Trophoblast cell (in vitro differentiated cells and primary cell): ENCODE data around the gene NFATC2.

Experiments
- DNase-seq, 2 donors: peaks; one replicate each; pipeline ENCODE4 v3.0.0-alpha.2; 2016
- H2AFZ ChIP-seq: 2 replicates; pipeline ENCODE4 v1.6.1; 2013; ENCODE audit warnings: low read length, moderate library complexity, mild to moderate bottlenecking; ENCODE audit not compliant: insufficient read depth, poor library complexity
- H2AK5ac ChIP-seq: 2 replicates; pipeline ENCODE4 v1.6.1; 2013; ENCODE audit warnings: mild to moderate bottlenecking, low read length
- H2BK120ac ChIP-seq: 2 replicates; pipeline ENCODE4 v1.6.1; 2013; ENCODE audit warnings: low read length, mild to moderate bottlenecking, moderate library complexity; ENCODE audit not compliant: insufficient read depth, poor library complexity
- H2BK12ac ChIP-seq: 2 replicates; pipeline ENCODE4 v1.6.1; 2013; ENCODE audit warnings: mild to moderate bottlenecking, low read length, moderate library complexity
- H2BK5ac ChIP-seq: 2 replicates; pipeline ENCODE4 v1.6.1; 2013; ENCODE audit warnings: low read length, low read depth, moderate library complexity, mild to moderate bottlenecking; ENCODE audit not compliant: poor library complexity
- H3K14ac ChIP-seq: 2 replicates; pipeline ENCODE4 v1.6.1; 2013; ENCODE audit warnings: mild to moderate bottlenecking, low read length
- H3K18ac ChIP-seq: 2 replicates; pipeline ENCODE4 v1.6.1; 2013; ENCODE audit warnings: mild to moderate bottlenecking, low read length
- H3K23ac ChIP-seq: 2 replicates; pipeline ENCODE4 v1.6.1; 2013; ENCODE audit warnings: low read length
- H3K27ac ChIP-seq: 2 replicates; pipeline ENCODE4 v1.5.1; 2013; ENCODE audit warnings: low read depth, mild to moderate bottlenecking, inconsistent platforms, low read length, moderate library complexity
- H3K27me3 ChIP-seq: 2 replicates; pipeline ENCODE4 v1.6.1; 2013; ENCODE audit warnings: inconsistent platforms, mild to moderate bottlenecking, low read length, moderate library complexity; ENCODE audit not compliant: insufficient read depth
- H3K36me3 ChIP-seq, 2 experiments: 1 replicate in 1 of 2; 2 replicates in 1 of 2; pipeline ENCODE4 v1.6.1; 2013; ENCODE audit warnings: low read length in 2 of 2, mild to moderate bottlenecking in 2 of 2, moderate library complexity in 1 of 2; ENCODE audit not compliant: insufficient read depth in 2 of 2, control insufficient read depth in 1 of 2
- H3K4ac ChIP-seq: 2 replicates; pipeline ENCODE4 v1.6.1; 2013; ENCODE audit warnings: low read depth, mild to moderate bottlenecking, low read length, moderate library complexity
- H3K4me1 ChIP-seq, 2 experiments: 1 replicate in 1 of 2; 2 replicates in 1 of 2; pipeline ENCODE4 v1.6.1; 2013; ENCODE audit warnings: low read length in 2 of 2, mild to moderate bottlenecking in 2 of 2, moderate library complexity in 1 of 2; ENCODE audit not compliant: insufficient read depth in 2 of 2, control insufficient read depth in 1 of 2
- H3K4me2 ChIP-seq: 2 replicates; pipeline ENCODE4 v1.6.1; 2013; ENCODE audit warnings: inconsistent platforms, mild to moderate bottlenecking, low read length, moderate library complexity
- H3K4me3 ChIP-seq: 2 replicates; pipeline ENCODE4 v1.5.1; 2013; ENCODE audit warnings: mild to moderate bottlenecking, low read depth, low read length, inconsistent platforms
- H3K79me1 ChIP-seq: one replicate; pipeline ENCODE4 v1.6.1; 2013; ENCODE audit warnings: low read length
- H3K79me2 ChIP-seq: 2 replicates; pipeline ENCODE4 v1.6.1; 2013; ENCODE audit warnings: low read length, mild to moderate bottlenecking; ENCODE audit not compliant: control insufficient read depth, insufficient read depth, poor library complexity
- H3K9ac ChIP-seq: 2 replicates; pipeline ENCODE4 v1.6.1; 2013; ENCODE audit warnings: mild to moderate bottlenecking, low read length
- H3K9me3 ChIP-seq: 2 replicates; pipeline ENCODE4 v1.6.1; 2013; ENCODE audit warnings: low read depth, mild to moderate bottlenecking, control low read depth, inconsistent platforms, low read length; ENCODE audit not compliant: insufficient read depth
- H4K12ac ChIP-seq: 2 replicates; pipeline ENCODE4 v1.6.1; 2013; ENCODE audit warnings: low read depth, mild to moderate bottlenecking, low read length, moderate library complexity
- H4K8ac ChIP-seq: 2 replicates; pipeline ENCODE4 v1.6.1; 2013; ENCODE audit warnings: low read depth, mild to moderate bottlenecking, low read length, moderate library complexity
- H4K91ac ChIP-seq: one replicate; pipeline ENCODE4 v1.6.1; 2013; ENCODE audit warnings: low read depth, mild to moderate bottlenecking, low read length, moderate library complexity
- WGBS: extraction: QIAGEN DNeasy Blood & Tissue Kit; methylation state at CpG from one replicate; pipeline ENCODE4 v1.1.7; 2013; ENCODE audit warnings: missing lambda C conversion rate; ENCODE audit not compliant: insufficient read length, insufficient coverage; ENCODE audit errors: extremely low coverage; 5-methylcytosine and 5-hydroxymethylcytosine counted together

Gene NFATC2

GRCh38 chr20:51510169-51510568 lies 32.4 kb downstream of the NFATC2 start:
- H3K18ac ChIP-seq = no peak overlapping the region
- peaks cover 0 to 4% of the 10 kb centered on the region in 2 experiments for H3K4me1 ChIP-seq
- H4K12ac ChIP-seq = no peak overlapping the region
- no peak overlapping the region for H3K23ac ChIP-seq
- H2AFZ ChIP-seq = no peak overlapping the region
- no peaks in the 10 kb centered on the region for H3K79me2 ChIP-seq
- H3K9ac ChIP-seq = no peak overlapping the region
- no peak overlapping the region for H4K91ac ChIP-seq
- H2AK5ac ChIP-seq = no peak overlapping the region
- H3K27me3 ChIP-seq = no peaks in the 10 kb centered on the region
- no peak overlapping the region for H3K4me2 ChIP-seq
- DNase-seq = no peak
- H3K9me3 ChIP-seq = peaks cover 6% of the 10 kb centered on the region
- H3K4me3 ChIP-seq = no peak overlapping the region
- no CpG with 5 or more reads among the region's 6 CpGs for WGBS
- H3K14ac ChIP-seq = no peak overlapping the region
- no peak overlapping the region for H3K27ac ChIP-seq
- no peak overlapping the region for H2BK120ac ChIP-seq
- H3K36me3 ChIP-seq = peaks cover 5 to 9% of the 10 kb centered on the region in 2 experiments
- H3K79me1 ChIP-seq = no peaks in the 10 kb centered on the region
- H4K8ac ChIP-seq = no peak overlapping the region
- no peak overlapping the region for H3K4ac ChIP-seq
- no peak overlapping the region for H2BK12ac ChIP-seq
- no peak overlapping the region for H2BK5ac ChIP-seq

GRCh38 chr20:51509208-51509607 lies 33.3 kb downstream of the NFATC2 start:
- H3K9ac ChIP-seq = no peak overlapping the region
- no peak overlapping the region for H3K4me3 ChIP-seq
- DNase-seq = no peak
- no peak overlapping the region for H3K27ac ChIP-seq
- H2AFZ ChIP-seq = no peak overlapping the region
- peaks cover 0 to 4% of the 10 kb centered on the region in 2 experiments for H3K4me1 ChIP-seq
- no CpG with 5 or more reads among the region's 1 CpG for WGBS
- H3K4me2 ChIP-seq = no peak overlapping the region
- H3K36me3 ChIP-seq = peaks cover 5% of the 10 kb centered on the region in 2 experiments
- no peak overlapping the region for H3K4ac ChIP-seq
- no peaks in the 10 kb centered on the region for H3K79me1 ChIP-seq
- no peak overlapping the region for H2BK12ac ChIP-seq
- H3K79me2 ChIP-seq = no peaks in the 10 kb centered on the region
- no peak overlapping the region for H4K91ac ChIP-seq
- no peak overlapping the region for H2BK120ac ChIP-seq
- H3K14ac ChIP-seq = no peak overlapping the region
- H3K23ac ChIP-seq = no peak overlapping the region
- peaks cover 6% of the 10 kb centered on the region for H3K9me3 ChIP-seq
- H2BK5ac ChIP-seq = no peak overlapping the region
- no peak overlapping the region for H4K12ac ChIP-seq
- H3K18ac ChIP-seq = no peak overlapping the region
- H2AK5ac ChIP-seq = no peak overlapping the region
- H4K8ac ChIP-seq = no peak overlapping the region
- no peaks in the 10 kb centered on the region for H3K27me3 ChIP-seq

- H2BK12ac ChIP-seq = no peak overlapping the region
- H3K9me3 ChIP-seq = peaks cover 6% of the 10 kb centered on the region
- no peak overlapping the region for H2BK120ac ChIP-seq
- no peak overlapping the region for H3K27ac ChIP-seq
- H4K8ac ChIP-seq = no peak overlapping the region
- no peak overlapping the region for H4K91ac ChIP-seq
- no peak overlapping the region for H3K4me3 ChIP-seq
- H3K9ac ChIP-seq = no peak overlapping the region
- no peak overlapping the region for H3K4ac ChIP-seq
- no peak overlapping the region for H3K14ac ChIP-seq
- H3K36me3 ChIP-seq = peaks cover 5% of the 10 kb centered on the region in 2 experiments
- H3K79me1 ChIP-seq = no peaks in the 10 kb centered on the region
- H2AK5ac ChIP-seq = no peak overlapping the region
- H2BK5ac ChIP-seq = no peak overlapping the region
- H3K4me2 ChIP-seq = no peak overlapping the region
- H3K27me3 ChIP-seq = no peaks in the 10 kb centered on the region
- H3K4me1 ChIP-seq = peaks cover 0 to 4% of the 10 kb centered on the region in 2 experiments
- H3K23ac ChIP-seq = no peak overlapping the region
- no peak overlapping the region for H3K18ac ChIP-seq
- no peak for DNase-seq
- no CpG with 5 or more reads among the region's 7 CpGs for WGBS
- no peak overlapping the region for H4K12ac ChIP-seq
- no peak overlapping the region for H2AFZ ChIP-seq
- H3K79me2 ChIP-seq = no peaks in the 10 kb centered on the region
Observed at GRCh38 chr20:51508780-51509179, 33.7 kb downstream of the NFATC2 start.

- H3K23ac ChIP-seq = no peak overlapping the region
- no peak overlapping the region for H2AFZ ChIP-seq
- H2BK5ac ChIP-seq = no peak overlapping the region
- H3K36me3 ChIP-seq = peaks cover 5 to 7% of the 10 kb centered on the region in 2 experiments
- H3K14ac ChIP-seq = no peak overlapping the region
- no peaks in the 10 kb centered on the region for H3K79me2 ChIP-seq
- H3K4ac ChIP-seq = no peak overlapping the region
- H3K9ac ChIP-seq = no peak overlapping the region
- H3K27ac ChIP-seq = no peak overlapping the region
- no peak overlapping the region for H4K8ac ChIP-seq
- DNase-seq = no peak
- H3K4me3 ChIP-seq = no peak overlapping the region
- no CpG with 5 or more reads among the region's 17 CpGs for WGBS
- no peak overlapping the region for H3K18ac ChIP-seq
- H3K9me3 ChIP-seq = peaks cover 4% of the 10 kb centered on the region
- H4K12ac ChIP-seq = no peak overlapping the region
- H4K91ac ChIP-seq = no peak overlapping the region
- H2BK12ac ChIP-seq = no peak overlapping the region
- H3K4me2 ChIP-seq = no peak overlapping the region
- H3K27me3 ChIP-seq = no peaks in the 10 kb centered on the region
- H2AK5ac ChIP-seq = no peak overlapping the region
- H3K79me1 ChIP-seq = no peaks in the 10 kb centered on the region
- H2BK120ac ChIP-seq = no peak overlapping the region
- peaks cover 0 to 4% of the 10 kb centered on the region in 2 experiments for H3K4me1 ChIP-seq
Observed at GRCh38 chr20:51508158-51508557, 34.4 kb downstream of the NFATC2 start.
